Lower lobe of right lung (tissue), 2 donors: ENCODE data around the gene FBXL14. TPM values are rescaled to one million over a fixed set of nuclear protein-coding genes. Genes with fewer than 3 reads are reported as not detected.
A peak's percentile ranks its signal among the peaks of the same experiment; 100 is the strongest.

ENCODE experiments used
- ATAC-seq, 2 donors: fragments of 200-7000 bp; cut with Tn5 transposase; one replicate each; pipeline ENCODE4 v1.9.1; 2020 to 2022; ENCODE audit warnings: mild to moderate bottlenecking in 2 of 2, moderate library complexity in 2 of 2
- DNase-seq: peaks from one replicate; pipeline ENCODE4 v3.0.0-alpha.2; 2020
- H3K27ac ChIP-seq: fragments of 200-600 bp; one replicate; pipeline ENCODE4 v1.8.0; 2022
- H3K27me3 ChIP-seq: fragments of 200-600 bp; one replicate; pipeline ENCODE4 v1.8.0; 2022; ENCODE audit warnings: low read depth
- H3K36me3 ChIP-seq: fragments of 200-600 bp; one replicate; pipeline ENCODE4 v1.8.0; 2022; ENCODE audit warnings: mild to moderate bottlenecking
- H3K4me1 ChIP-seq: fragments of 200-600 bp; one replicate; pipeline ENCODE4 v1.8.0; 2022
- H3K4me3 ChIP-seq: fragments of 200-600 bp; one replicate; pipeline ENCODE4 v1.8.0; 2022; ENCODE audit warnings: mild to moderate bottlenecking
- H3K9me3 ChIP-seq: fragments of 200-600 bp; one replicate; pipeline ENCODE4 v1.8.0; 2022
- CTCF ChIP-seq: fragments of 200-600 bp; IDR thresholded peaks from one replicate; pipeline ENCODE4 v1.8.0; 2022; ENCODE audit warnings: antibody characterized with exemption, mild to moderate bottlenecking
- intact Hi-C: fragments of 100-400 bp; cut with DNase I; formaldehyde crosslinking; loops from one replicate; pipeline ENCODE4 v1.11.0; 2022
- total RNA-seq: library from RNA; stranded (reverse); fragmentation: NEBNext Ultra II Directional; extraction: Animal tissue kit (Norgen Biotek cat#: 25700); gene quantifications from one replicate; pipeline ENCODE4 v1.2.1, GENCODE V29; 2021
- donor health status: DM: no; HTN: yes; CAD: no; lungs with severe emphysema.

The FBXL14 gene
- total RNA-seq, 1 donor from 2014 or later, result 16.6 TPM

GRCh38 chr12:1529228-1529861 lies 65.0 kb downstream of the FBXL14 start:
- Histone ChIP-seq H3K4me1 (peaks cover 15% of the 10 kb centered on the region), H3K27me3 (peaks cover 44% of the 10 kb centered on the region), H3K27ac (no peak overlapping the region), H3K36me3 (no peaks in the 10 kb centered on the region), H3K9me3 (no peaks in the 10 kb centered on the region), H3K4me3 (peak overlapping the region; percentile 48)
- no peak for TF ChIP-seq CTCF
- ATAC-seq (no peak), DNase-seq (no peak)
- intact Hi-C loops, result no loop called here

DNA sequence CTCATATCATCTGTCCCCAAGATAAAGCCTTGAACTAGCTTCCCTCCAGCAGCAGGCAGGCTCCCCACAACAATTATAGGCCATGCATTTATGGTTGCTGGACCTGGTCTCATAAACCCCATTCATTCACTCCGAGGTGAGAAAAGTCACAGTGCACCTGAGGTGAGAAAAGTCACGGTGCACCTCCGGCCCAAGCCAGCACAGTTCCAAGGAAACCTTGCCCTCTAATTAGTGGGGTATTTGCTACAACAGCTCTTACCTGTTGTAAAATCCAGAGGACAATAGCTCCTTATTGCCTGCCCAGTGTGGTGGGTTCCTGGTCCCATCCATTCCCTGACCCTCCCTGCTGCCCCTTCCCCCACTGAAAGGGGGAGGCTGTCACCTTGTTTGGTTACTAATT lies 65.6 kb downstream of the FBXL14 start:
- no peaks in the 10 kb centered on the region for H3K9me3 ChIP-seq
- no peak overlapping the region for H3K4me3 ChIP-seq
- no peak for TF ChIP-seq CTCF
- ATAC-seq, result no peak
- peaks cover 15% of the 10 kb centered on the region for H3K4me1 ChIP-seq
- no peak overlapping the region for H3K27ac ChIP-seq
- no peak for DNase-seq
- H3K36me3 ChIP-seq, result no peaks in the 10 kb centered on the region
- intact Hi-C loops, result no loop called here
- peaks cover 44% of the 10 kb centered on the region for H3K27me3 ChIP-seq

- no peak overlapping the region for H3K4me3 ChIP-seq
- H3K27ac ChIP-seq, result no peak overlapping the region
- no peak for DNase-seq
- intact Hi-C loops, result no loop called here
- ATAC-seq, result no peak
- no peak for TF ChIP-seq CTCF
- H3K4me1 ChIP-seq, result peaks cover 15% of the 10 kb centered on the region
- H3K36me3 ChIP-seq, result no peaks in the 10 kb centered on the region
- peaks cover 38% of the 10 kb centered on the region for H3K27me3 ChIP-seq
- no peaks in the 10 kb centered on the region for H3K9me3 ChIP-seq
Observed at GRCh38 chr12:1527789-1528188, 66.6 kb downstream of the FBXL14 start.

DNA sequence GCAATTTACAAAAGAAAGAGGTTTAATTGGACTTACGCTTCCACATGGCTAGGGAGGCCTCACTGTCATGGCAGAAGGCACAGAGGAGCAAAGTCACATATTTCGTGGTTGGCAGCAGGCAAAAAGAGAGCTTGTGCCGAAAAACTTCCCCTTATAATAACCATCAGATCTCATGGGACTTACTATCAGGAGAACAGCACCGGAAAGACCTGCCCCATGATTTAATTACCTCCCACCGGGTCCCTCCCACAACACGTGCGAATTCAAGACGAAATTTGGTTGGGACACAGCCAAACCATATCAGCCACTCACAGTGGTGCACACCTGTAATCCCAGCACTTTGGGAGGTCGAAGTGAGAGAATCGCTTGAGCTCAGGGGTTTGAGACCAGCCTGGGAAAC lies 68.5 kb downstream of the FBXL14 start:
- H3K9me3 ChIP-seq, result no peaks in the 10 kb centered on the region
- no peak overlapping the region for H3K27ac ChIP-seq
- H3K36me3 ChIP-seq, result no peaks in the 10 kb centered on the region
- TF ChIP-seq CTCF, result no peak
- peaks cover 3% of the 10 kb centered on the region for H3K4me1 ChIP-seq
- intact Hi-C loops, result no loop called here
- no peak overlapping the region for H3K4me3 ChIP-seq
- no peak for DNase-seq
- H3K27me3 ChIP-seq, result peaks cover 21% of the 10 kb centered on the region
- ATAC-seq, result no peak

- H3K27me3 ChIP-seq, result peaks cover 8% of the 10 kb centered on the region
Observed at GRCh38 chr12:1523558-1524050, 70.8 kb downstream of the FBXL14 start.

More at GRCh38 chr12:1523558-1524050, 70.8 kb downstream of the FBXL14 start:
- ATAC-seq (no peak), DNase-seq (no peak)
- H3K36me3 ChIP-seq, result no peaks in the 10 kb centered on the region
- no peak overlapping the region for H3K27ac ChIP-seq
- no peak overlapping the region for H3K4me3 ChIP-seq
- H3K4me1 ChIP-seq, result no peaks in the 10 kb centered on the region
- intact Hi-C loops, result no loop called here
- no peaks in the 10 kb centered on the region for H3K9me3 ChIP-seq
- no peak for TF ChIP-seq CTCF
